HPDE6-E6E7 (cell line): Measurements from ENCODE around the gene SPOUT1.

ENCODE experiments used
- DNase-seq: peaks from one replicate; pipeline ENCODE4 v3.0.0; 2011; ENCODE audit warnings: missing footprints; ENCODE audit errors: extremely low spot score

Gene SPOUT1

DNA sequence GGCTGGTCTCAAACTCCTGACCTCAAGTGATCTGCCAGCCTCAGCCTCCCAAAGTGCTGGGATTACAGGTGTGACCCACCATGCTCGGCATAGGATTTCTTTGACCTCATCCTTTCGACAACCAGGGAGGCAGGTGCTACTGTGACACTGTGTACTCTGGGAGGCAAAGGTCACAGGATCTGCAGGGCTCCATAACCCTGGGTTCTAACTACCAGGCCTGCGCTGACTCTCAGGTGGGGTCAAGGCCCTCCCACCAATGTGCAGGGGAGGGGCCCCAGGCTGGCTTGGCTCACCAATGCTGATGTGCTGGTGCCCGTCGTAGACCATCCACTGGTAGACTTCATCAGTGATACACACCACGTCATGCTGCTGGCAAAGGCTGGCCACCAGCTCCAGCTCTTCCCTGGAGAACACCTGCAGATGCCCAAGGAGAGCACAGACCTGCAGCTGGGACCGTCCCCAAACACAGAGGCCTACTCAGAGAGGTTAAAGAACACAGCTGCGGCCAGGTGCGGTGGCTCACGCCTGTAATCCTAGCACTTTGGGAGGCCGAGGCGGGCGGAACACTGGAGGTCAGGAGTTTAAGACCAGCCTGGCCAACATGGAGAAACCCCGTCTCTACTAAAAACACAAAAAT is 7.0 kb upstream of the SPOUT1 start:
- no peak for DNase-seq

DNA sequence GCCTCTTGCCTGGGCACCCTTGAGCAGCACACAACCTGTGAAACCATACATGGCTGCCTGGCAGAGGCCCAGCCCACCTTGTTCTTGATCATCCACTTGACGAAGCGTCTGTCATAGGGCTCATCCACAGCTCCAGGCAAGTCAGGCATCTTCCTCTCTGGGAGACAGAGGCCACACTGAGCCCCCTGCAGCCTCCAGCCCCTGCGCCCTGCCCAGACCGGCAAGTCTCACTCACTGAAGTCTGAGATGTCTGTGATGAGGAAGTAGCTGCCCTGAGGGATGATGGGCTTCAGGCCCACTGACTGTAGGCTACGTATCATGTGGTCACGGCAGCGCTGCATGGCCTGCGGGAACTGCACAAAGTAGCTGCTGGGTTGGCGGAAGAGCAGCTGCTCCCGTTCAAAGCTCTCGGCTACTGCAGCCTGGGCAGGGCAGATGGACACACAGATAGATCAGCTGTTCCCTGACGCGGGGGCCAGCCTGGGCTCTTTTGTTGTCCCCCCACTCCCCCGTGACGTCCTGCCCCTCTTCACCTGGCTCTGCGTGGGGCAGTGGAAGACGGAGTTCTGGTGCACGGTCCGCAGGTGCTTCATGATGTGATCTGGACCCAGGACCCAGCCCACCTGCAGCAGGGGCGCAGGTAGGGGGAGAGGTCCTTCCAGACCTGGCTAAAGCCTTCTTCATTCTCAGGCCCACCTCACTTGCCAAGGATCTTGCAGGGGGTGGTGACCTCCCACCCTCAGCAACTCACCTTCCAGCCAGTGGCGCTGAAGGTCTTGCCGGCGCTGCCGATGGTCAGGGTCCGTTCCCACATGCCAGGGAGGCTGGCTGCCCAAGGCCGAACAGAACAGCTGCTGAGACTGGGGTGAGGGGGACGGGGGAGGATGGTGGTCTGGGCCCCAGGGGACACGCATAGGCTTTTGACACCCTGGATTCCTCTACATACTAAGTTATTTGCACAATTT is 5.9 kb upstream of the SPOUT1 start:
- DNase-seq: no peak

DNA sequence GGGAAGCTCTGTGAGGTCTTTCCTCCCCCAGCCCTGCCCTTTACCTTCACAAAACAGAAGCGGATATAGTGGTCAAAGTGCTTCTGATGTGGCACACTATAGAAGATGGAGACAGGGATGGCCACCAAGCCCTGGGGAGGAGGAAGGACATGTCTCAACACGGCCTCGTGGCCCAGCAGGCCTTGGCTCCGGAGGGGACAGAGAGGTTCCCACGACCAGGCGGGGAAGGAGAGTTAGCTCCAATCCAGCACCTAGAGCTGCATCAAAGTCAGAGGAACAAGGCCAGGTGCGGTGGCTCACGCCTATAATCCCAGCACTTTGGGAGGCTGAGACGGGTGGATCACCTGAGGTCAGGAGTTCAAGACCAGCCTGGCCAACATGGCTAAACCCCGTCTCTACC is 4.1 kb upstream of the SPOUT1 start:
- no peak for DNase-seq

DNA sequence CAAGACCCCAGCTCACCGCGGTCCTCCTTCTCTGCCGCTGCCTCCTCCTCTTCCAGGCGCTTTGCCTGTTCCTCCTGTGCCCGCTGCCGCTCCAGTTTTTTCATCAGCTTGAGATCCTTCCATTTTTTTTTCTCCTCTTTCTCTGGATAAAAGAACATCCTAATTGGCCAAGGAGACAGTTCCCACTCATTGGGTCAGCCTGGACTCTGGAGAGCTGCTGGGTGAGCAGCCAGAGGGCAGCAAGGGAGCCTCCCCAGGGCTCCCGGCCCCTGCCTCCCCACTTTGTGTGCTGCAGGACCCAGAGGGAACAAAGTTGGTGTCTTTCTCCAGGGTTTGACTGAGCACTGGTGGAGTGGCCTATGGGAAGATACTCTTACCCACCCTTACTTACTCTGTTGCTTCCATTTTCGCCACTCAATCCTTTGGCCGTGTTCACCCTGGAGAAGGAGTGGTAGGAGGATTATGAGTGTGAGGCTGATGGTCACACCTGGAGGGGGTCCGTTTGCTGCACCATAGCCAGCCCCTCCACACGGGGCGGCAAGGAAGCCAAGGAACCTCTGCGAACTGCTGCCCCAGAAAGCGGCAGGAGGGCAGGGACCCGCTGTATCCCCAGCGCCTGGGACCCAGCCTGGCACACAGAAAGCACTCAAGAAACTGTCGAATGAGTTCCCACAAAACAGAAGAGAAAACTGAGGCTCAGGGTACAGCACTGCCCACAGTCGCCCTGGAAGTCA is 708 bp downstream of the SPOUT1 start:
- DNase-seq: no peak

DNA sequence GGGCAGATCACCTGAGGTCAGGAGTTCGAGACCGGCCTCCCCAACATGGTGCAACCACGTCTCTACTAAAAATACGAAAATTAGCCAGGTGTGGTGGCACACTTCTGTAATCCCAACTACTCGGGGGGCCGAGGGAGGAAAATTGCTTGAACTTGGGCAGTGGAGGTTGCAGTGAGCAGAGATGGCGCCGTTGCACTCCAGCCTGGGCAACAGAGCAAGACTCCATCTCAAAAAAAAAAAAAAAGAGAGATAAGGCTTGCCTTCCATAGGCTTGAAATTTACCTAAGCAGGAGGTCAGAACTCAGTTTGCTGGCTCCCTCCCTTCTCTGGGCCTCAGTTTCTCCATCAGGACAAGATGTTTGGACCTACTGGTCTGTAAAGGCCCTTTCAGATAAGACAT is 1.3 kb downstream of the SPOUT1 start:
- DNase-seq: no peak

DNA sequence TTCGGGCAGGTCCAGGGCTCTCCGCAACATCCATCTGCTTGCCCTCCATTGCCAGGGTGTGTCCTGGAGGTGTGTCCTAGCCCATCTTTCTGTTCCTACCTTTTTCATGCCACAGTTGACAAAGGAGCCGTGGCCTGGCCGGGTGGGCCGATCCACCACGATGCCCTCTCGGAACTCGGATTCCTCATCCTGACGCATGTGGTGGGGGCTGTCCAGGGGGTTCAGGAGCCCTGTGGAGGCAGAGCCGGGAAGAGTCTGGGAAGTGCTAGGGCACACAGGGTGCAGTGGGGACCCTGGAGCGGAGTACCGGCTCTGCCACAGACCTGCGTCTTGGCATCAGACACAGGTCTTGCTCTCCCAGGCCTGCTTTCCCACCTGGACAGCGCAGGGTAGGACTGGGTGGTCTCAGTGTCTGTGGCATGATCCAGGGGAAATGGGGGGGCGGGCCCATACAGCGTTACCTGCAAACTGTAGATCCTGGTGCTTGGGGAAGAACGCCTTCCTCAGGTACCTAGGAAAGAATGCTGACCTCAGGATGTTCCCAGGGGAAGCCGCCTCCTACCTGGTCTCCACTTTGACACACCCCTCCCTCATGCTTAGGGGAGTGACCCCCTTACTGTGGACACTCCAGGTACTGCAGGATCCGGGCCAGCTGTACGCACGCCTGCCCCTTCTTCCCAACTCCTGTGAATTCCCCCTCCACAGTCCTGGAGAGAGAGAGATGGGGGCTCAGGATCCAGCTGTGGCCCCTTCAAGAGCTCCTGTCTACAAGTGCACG is 3.5 kb downstream of the SPOUT1 start:
- no peak for DNase-seq

DNA sequence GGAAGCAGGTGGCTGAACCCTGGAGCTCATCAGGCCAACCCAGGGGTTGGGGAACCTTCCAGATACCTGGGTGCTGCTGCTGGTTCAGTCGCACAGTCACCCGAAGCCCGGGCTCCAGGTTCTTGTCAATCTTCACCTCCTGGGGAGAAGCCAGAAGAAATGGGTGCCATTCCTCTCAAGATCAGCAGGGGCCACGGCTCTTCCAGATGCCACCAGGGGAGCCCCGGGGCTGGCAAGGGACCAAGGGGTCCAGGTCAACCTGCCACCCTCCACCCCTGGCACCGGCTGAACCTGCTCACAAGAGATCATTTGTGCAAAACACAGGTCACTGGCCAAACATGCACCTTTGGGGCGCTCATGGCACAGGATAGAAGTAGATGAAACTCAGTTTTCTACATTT is 4.7 kb downstream of the SPOUT1 start:
- no peak for DNase-seq

DNA sequence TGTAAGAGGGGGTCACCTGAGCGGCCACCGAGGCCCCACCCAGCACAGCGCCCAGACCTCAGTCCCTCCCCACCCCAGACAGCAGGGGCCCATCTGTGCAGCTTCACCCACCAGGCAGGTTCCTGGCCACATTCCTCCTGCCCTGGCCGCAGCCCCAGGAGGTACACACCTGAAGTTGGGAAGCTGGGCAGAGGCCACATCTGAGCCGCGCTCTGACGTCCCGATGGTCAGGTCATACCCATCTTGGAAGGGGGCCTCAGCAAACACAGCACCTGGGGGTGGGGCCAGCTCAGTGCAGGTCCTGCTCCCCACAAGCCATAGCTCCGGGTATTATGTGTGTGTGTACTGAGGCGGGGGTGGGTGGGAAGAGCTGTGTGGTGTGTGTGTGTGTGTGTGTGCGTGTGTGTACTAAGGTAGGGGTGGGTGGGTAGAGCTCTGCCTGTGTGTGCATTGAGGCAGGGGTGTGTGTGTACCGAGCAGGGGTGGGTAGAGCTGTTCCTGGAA is 5.6 kb downstream of the SPOUT1 start:
- DNase-seq: no peak

DNA sequence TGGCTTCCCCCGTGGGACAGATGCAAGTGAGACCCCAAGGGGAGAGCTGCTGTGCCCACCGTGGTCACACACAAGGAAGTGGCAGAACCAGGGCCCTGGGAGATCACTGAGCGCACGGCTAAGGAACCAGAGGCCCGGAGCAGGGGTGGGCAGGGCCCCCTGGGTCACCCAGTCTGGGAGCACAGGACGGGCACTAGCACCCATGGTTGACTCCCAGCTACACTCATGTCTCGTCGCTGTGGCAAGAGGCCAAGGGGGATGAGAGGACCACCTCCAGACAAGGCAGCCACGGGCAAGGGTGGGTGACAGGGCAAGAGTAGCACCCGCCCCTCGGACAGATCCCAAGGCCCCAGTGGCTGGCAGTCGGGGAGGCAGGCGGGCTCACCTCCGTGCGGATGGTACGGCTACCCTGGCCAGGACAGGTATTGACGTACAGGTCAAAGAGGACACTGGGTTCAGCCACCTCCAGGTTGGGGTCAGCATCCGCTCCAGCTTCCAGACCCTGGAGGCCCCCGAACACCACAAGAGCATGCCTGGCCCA is 6.2 kb downstream of the SPOUT1 start:
- DNase-seq: no peak

DNA sequence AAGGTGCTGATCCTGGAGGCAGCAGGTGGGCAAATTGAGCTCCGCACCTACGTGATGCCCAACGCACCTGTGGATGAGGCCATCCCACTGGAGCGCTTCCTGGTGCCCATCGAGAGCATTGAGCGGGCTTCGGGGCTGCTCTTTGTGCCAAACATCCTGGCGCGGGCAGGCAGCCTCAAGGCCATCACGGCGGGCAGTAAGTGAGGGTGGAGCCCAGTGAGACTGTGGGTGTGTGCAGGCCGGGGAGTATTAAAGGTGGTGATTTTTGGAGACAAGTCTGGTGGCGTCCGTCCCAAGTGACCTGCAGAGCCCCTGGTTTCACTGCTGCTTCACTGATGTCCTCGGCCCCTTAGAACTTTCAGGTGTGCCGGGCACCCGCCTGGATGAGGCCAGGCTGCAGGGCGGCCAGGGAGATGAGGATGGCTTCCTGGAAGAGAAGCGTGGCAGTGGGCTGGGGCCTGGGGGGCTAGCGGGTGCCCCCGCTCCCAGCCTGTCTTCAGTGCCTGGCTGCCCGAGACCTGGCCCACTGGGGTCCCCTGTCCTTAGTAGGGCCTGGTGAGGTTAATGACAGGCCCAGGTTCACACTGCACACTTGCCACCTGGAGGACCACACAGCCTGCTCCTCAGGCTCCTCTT is 7.1 kb downstream of the SPOUT1 start:
- no peak for DNase-seq

DNA sequence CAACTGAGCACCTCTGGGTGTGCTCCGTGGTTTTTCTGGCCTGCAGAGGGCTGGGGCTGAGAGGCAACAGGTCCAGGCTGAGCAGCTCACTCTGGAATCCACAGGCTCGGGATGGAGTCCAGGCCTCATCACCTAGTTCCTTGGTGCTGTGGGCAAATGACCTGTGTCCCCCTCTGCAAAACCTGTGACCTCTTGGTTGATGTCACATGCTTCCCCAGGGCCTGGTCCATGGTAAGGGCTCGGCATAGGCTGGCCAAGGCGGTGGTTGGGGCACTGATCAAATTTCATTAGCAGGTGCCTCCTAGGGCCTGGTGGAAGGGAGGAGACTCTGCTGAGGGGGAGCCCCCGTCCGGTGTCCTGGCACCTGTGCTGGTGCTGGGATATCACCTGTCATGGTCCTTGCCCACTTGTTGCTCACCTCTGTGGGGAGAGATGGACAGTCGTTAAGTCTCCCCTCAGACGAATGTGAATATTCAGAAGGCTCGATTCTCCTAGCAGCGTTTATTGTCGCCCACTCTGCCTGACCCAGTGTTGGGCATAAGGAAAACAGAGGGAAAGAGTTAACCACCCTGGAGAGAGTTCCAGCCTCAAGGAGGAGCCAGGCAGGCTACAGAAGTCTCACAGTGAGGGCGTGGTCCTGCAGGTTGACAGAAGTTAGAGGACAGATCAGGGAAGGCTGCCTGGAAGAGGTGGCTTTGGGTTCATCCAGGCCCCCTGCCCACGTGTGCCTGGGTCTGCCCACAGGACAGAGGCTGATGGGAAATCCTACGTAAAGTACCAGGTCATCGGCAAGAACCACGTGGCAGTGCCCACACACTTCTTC is 7.8 kb downstream of the SPOUT1 start:
- DNase-seq: no peak

DNA sequence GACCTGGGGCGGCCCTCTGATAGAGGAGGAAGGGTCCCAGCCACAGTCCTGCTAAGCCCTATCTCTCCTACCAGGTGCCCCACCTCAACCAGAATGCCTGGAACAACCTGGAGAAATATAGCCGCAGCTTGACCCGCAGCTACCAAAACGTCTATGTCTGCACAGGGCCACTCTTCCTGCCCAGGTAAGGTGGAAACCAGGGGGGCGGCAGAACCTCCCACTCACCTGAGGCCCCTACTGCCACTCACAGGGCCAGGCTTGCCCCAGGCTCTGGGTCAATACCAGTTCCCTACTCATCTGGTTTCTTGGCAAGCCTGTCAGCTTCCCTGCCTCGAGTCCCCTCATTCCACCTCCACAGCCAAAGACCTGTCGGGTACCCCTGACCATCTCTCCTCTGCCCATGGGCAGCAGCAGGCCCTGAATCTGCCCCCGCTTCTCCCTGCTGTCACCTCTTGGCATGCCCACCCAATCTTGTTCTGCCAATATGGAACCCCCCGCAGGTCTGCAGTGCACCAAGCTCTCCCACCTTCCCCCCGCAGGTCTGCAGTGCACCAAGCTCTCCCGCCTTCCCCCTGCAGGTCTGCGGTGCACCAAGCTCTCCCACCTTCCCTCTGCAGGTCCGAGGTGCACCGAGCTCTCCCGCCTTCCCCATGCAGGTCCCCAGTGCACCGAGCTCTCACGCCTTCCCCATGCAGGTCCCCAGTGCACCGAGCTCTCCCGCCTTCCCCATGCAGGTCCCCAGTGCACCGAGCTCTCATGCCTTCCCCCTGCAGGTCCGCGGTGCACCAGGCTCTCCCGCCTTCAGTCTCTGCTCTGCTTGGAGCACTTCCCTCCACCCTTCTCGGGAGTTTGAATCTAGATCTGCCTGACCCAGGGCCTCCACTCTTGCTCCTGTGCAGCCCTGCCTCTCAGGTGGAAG is 8.7 kb downstream of the SPOUT1 start:
- DNase-seq: no peak

DNA sequence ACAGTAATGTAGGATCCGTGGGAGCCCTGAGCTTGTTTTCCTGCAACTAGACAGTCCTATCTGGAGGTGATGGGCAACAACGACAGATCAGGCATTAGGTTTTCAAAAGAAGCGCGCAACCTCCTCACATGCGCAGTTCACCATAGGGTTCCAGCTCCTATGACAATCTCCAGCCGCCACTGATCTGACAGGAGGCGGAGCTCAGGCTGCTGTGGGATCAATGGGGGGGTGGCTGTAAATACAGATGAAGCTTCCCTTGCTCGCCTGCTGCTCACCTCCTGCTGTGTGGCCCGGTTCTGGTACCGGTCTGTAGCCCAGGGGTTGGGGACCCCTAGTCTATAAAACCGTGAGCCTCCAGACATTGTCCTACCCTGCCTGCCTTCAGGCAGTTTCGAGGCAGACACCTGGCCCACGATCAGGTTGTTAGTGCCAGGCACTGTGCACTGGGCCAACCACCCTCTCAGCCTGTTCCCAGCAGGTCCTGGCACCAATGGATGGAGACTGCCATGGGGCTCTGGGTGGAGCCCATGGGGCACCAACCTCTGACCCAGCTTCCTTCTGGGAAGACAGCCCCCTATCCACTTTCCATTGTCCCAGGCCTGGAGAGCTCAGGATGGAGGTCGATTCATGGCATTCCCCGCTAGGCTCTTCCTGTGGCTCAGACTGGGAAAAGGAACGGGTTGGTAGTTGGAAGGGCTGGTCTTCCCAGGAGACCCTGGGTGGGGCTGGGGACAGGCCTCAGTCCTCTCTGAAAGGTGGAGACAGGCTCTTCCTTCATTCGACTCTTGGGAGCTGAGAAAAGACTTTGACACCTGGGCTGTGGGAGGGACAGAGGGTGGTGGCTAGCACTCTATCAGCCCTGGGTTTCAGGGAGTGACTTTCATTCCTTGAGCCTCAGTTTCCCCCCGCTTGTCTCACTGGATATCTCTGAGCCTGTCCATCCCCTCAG is 9.6 kb downstream of the SPOUT1 start:
- DNase-seq: no peak

DNA sequence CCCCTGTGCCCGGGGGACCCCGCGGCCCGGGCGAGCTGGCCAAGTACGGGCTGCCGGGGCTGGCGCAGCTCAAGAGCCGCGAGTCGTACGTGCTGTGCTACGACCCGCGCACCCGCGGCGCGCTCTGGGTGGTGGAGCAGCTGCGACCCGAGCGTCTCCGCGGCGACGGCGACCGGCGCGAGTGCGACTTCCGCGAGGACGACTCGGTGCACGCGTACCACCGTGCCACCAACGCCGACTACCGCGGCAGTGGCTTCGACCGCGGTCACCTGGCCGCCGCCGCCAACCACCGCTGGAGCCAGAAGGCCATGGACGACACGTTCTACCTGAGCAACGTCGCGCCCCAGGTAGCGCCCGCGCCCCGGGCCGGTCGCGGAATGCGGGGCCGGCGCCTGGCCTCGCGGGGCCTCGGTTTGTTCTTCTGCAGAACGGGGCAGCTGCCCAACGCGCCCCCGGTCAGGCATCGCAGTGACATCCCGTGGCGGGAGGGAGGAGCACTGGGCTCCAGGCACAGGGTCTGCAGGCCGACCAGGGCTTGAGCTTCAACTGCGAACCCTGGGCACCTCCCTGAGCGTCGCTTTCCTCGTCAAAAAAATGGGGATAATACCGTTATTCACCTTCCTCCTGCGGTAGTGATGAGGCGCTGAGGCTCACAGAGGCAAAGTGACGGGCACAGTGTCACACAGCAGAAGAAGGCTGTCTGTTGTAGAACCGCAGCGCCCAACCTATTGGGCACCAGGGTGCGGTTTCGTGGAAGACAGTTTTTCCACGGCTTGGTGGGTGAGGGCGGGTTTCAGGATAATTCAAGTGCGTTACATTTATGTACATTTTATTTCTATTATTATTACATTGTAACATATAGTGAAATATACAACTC is 10.5 kb downstream of the SPOUT1 start:
- DNase-seq: peak; percentile 23

DNA sequence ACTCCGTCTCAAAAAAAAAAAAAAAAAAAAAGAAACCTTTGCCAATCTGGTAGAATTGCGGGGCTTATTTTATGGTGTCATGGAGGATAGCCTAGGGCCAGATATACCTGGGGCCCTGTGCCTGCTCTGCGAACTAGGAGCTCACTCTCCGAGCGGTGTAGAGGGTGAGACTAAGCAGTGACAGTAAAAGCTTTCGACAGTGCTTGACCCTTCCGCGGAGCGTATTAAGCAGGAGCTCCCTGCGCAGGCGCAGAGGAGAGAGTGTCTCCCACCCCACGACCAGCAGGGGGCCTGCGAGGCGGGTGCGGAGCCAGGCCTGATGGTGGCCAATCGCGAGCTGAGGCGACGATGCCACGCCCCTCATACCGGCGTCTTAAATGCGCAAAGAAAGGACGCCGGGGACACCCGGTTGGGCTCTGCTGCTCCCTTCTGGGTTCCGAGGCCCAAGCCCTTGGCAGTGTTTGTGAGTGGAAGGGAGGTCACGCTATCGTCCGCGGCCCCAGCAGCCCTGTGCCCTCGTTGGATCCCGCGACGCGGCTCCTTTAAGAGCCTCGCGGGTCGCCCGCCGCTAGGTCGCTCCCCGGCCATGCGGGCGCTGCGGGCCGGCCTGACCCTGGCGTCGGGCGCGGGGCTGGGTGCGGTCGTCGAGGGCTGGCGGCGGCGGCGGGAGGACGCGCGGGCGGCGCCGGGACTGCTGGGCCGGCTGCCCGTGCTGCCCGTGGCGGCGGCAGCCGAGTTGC is 11.3 kb downstream of the SPOUT1 start, which contains the start of gene ENDOG:
TSS of gene ENDOG (plus strand) at position 402 of the 740 bp plus-strand sequence. CDS start at position 587, 185 bp downstream.
- peak; percentile 99 for DNase-seq

DNA sequence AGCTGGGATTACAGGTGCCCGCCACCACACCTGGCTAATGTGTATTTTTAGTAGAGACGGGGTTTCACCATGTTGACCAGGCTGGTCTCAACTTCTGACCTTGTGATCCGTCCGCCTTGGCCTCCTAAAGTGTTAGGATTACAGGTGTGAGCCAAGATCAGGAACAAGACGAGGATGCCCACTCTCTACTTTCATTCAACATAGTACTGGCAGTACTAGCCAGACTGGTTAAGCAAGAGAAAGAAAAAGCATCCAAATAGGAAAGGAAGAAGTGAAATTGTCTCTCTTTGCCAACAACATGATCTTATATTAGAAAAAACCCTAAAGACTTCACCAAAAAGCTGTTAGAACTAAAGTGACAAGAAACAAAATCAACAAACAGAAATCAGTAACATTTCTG is 18.7 kb downstream of the SPOUT1 start:
- DNase-seq: no peak
